HG02763 (cell line): ENCODE results near the gene TMEFF2.

Experiments used
- ATAC-seq: cut with Tn5 transposase; IDR thresholded peaks from one replicate; pipeline ENCODE4 v1.9.1; 2021; ENCODE audit warnings: mild to moderate bottlenecking, moderate library complexity; ENCODE audit not compliant: unreplicated experiment

The TMEFF2 gene

DNA sequence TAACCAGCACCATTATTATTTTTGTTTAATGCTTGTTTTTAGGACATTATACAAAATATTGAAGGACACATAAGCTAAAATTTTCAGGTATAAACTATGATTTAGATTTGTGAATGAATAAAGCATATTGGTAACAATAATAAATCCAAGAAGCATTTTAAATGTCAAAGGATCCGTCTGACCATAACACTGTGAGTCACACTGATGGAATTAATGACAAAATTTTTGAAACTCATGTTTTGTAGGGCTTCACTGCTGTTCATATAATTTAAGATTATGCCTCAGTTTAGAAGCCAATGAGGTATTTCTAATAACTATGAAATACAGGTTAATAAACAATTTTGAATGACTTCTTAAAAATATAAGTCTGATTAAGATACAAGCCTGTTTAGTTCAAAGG lies 124.6 kb downstream of the TMEFF2 start:
- no peak for ATAC-seq

GRCh38 chr2:192069417-192069816 lies 125.3 kb downstream of the TMEFF2 start:
- no peak for ATAC-seq

DNA sequence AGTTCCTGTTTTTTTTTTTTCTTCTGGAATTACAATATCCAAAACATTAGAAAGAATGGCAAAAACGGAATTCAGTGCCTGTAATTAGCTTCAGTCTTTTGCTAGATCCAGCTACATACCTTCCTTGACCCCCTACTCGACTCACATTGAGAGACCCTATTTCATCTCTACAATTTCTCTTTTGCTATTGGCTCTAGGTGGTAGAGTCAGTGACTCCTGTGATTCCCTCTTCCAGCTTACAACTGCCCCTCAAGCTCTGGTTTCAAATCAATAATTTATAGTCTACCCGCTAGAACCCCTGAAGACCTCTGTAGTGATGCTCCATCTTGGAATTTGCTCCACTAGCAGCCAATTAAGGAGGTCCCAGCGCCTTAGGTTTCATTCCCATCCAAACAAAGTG lies 125.8 kb downstream of the TMEFF2 start:
- no peak for ATAC-seq

- no peak for ATAC-seq
Observed at GRCh38 chr2:192067631-192068030, 127.1 kb downstream of the TMEFF2 start.

DNA sequence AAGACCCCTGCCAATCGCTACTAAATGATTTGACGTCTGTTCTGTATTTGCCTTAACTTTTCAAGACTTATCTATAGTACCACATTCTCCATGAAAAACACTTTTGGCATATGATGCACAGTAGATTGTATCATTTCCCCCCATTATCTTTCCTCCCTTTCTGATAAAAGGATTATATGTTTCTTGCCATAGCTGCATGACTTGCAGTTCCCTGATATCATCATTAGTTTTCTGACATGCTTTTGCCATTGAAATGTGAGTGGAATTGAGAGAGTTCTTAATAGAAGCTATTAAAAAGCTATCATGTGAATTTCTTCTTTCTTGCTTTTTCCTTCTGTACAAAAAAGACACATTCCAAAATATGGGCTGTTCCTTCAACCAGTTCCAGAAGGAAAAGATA lies 130.3 kb downstream of the TMEFF2 start:
- no peak for ATAC-seq

- ATAC-seq, result no peak
Observed at GRCh38 chr2:192060161-192060560, 134.6 kb downstream of the TMEFF2 start.

DNA sequence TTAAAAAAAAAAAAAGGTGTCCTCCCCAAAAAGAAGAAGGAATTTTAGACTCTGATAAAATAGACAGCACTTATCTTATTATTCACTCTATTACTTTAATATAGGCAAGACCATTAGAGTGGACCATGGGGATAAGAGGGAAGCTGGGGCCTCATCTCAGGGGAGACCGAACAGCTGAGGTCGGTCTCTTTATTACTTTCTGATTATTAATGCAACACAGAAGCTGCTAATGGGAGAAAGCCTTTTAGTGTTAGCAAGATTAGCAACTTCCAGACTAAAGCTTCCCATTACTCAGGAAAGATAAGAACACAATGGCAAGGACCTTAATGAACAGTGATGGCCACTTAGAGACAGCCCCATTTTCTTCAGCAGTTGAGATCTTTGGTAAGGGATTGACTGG lies 135.5 kb downstream of the TMEFF2 start:
- no peak for ATAC-seq

DNA sequence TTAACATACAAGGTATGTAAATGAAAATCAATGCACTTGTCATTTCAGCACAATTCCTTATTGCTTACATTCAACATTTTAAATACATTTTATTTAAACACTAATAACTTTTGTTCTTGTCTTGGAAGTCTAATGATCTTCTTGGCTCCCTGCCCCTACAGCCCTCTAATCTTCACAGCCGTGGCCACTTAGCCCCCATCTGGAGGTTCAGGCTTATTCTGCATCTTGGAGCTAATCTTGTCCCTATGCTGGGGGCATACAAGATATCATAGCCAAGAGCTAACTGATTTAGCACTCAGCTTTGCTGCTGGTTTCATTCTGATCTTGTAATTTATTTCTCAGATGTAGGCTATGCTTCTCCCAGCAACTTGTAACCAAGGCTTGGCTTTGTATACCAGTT lies 140.8 kb downstream of the TMEFF2 start:
- no peak for ATAC-seq

GRCh38 chr2:192051533-192051932 lies 143.2 kb downstream of the TMEFF2 start:
- no peak for ATAC-seq

DNA sequence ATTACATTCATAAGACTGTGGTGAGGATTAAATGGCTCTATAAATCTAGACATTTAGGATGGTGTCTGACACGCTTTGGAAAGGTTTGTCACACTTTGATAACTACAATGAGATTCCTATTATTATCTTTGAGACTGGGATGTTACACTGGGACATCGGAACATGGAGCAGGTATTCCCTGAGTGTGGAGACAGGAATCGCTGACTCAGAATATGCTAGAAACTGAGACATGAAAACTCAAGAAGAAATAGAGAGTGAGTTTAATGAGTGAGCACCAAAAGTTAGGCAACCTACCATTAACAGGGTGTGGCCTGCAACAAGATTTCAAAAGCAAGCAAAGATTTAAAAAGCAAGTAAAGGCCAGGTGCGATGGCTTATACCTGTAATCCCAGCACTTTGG lies 145.4 kb downstream of the TMEFF2 start:
- ATAC-seq, result no peak

- no peak for ATAC-seq
Observed at GRCh38 chr2:192047315-192048107, 147.2 kb downstream of the TMEFF2 start.

- no peak for ATAC-seq
Observed at GRCh38 chr2:192044496-192044895, 150.2 kb downstream of the TMEFF2 start.

GRCh38 chr2:192043216-192043870 lies 151.4 kb downstream of the TMEFF2 start:
- ATAC-seq, result no peak

- ATAC-seq, result no peak
Observed at GRCh38 chr2:192042126-192042525, 152.6 kb downstream of the TMEFF2 start.

DNA sequence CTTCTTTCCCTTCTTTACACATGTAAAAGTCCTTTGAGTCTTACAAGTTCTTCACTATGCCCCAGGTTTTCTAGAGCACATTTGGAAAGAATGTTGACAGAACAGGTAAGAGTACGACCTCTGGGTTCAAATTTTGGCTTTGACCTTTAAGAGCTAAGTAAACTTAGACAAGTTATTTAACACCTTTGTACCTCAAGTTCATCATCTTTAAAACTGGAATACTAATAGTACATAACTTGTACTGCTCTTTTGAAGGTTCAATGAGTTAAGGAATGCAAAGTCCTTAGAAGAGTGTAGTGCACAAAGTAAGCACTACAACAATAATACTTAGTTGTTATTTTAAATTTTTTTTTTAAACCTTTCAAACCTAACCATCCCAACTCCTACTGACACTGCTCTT lies 156.6 kb downstream of the TMEFF2 start:
- ATAC-seq, result no peak

DNA sequence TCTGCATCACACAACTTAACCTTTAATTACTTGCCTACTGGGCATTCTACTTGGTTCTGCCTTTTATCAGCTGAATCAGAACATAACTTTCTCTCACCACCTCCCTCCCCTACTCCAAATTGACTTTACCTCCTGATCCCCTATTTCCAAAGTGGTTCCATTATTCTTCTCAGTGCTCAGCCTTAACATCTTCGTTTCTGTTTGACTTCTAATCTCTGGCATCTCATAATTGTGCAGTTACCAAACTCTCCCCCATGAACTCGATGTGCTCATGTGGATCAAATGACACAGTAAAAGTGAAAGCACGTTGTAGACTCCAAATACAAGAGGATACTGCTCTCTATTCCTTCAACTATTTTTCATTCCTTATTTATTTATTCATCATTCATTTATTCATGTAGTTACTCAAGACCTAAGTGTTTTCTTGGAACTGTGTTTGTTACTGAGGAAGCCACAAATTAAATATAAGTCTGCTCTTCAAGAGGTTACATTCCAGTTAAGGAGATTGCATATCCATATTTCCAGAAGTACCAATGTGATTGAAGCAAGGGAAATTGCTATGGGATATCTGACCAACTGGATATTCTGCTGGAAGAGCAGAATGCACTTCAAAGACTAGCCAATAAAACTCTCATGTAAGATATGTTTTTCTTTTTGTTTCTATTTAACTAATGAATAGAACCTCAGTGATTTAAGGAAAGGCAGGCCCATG lies 158.8 kb downstream of the TMEFF2 start:
- no peak for ATAC-seq

- ATAC-seq, result no peak
Observed at GRCh38 chr2:192030856-192031255, 163.9 kb downstream of the TMEFF2 start.

GRCh38 chr2:192030289-192030688 lies 164.4 kb downstream of the TMEFF2 start:
- ATAC-seq, result no peak

- ATAC-seq, result peak; percentile 75
Observed at GRCh38 chr2:192029089-192029488, 165.6 kb downstream of the TMEFF2 start.

- ATAC-seq, result no peak
Observed at GRCh38 chr2:192026825-192027120, 168.0 kb downstream of the TMEFF2 start.

GRCh38 chr2:192026059-192026824 lies 168.5 kb downstream of the TMEFF2 start:
- no peak for ATAC-seq
